Immature natural killer cell (primary cell): ENCODE results near the gene SEMA4G. TPM values are rescaled to one million over a fixed set of nuclear protein-coding genes. Genes with fewer than 3 reads are reported as not detected.
A peak's percentile ranks its signal among the peaks of the same experiment; 100 is the strongest.
"Not testable (repeated sequence)": the region's sequence is repeated elsewhere in the genome, so short reads cannot be mapped to it uniquely, and the experiment has no call there.

Experiments used
- DNase-seq, 3 donors: peaks; one replicate each; pipeline ENCODE4 v3.0.0; 2022; ENCODE audit warnings: mixed read lengths in 1 of 3
- H3K27ac Mint-ChIP-seq, 6 donors: one replicate each; pipeline ENCODE4 v1.8.0; 2020; ENCODE audit warnings: mixed read lengths in 6 of 6, mild to moderate bottlenecking in 5 of 6, inconsistent platforms in 4 of 6, moderate library complexity in 3 of 6
- H3K27me3 Mint-ChIP-seq, 3 donors: one replicate each; pipeline ENCODE4 v1.8.0; 2020 to 2021; ENCODE audit warnings: low read depth in 3 of 3, mild to moderate bottlenecking in 3 of 3, mixed read lengths in 3 of 3, moderate library complexity in 3 of 3, inconsistent platforms in 1 of 3
- H3K36me3 Mint-ChIP-seq, 3 donors: one replicate each; pipeline ENCODE4 v1.8.0; 2020; ENCODE audit warnings: mixed read lengths in 3 of 3, inconsistent platforms in 2 of 3, mild to moderate bottlenecking in 2 of 3
- H3K4me1 Mint-ChIP-seq, 2 donors: one replicate each; pipeline ENCODE4 v1.8.0; 2020; ENCODE audit warnings: inconsistent platforms in 2 of 2, mild to moderate bottlenecking in 2 of 2, mixed read lengths in 2 of 2, moderate library complexity in 1 of 2
- H3K4me3 Mint-ChIP-seq, 5 donors: one replicate each; pipeline ENCODE4 v1.8.0; 2020; ENCODE audit warnings: mild to moderate bottlenecking in 5 of 5, mixed read lengths in 5 of 5, inconsistent platforms in 3 of 5, moderate library complexity in 3 of 5
- H3K9me3 Mint-ChIP-seq, 6 donors: one replicate each; pipeline ENCODE4 v1.8.0; 2020; ENCODE audit warnings: mild to moderate bottlenecking in 6 of 6, mixed read lengths in 6 of 6, inconsistent platforms in 4 of 6, moderate library complexity in 3 of 6
- polyA plus RNA-seq, 3 donors: library from polyadenylated mRNA; unstranded; fragments of 300-500 nt; fragmentation: Illumina TruSeq; gene quantifications; one replicate each; pipeline ENCODE4 v1.2.3, GENCODE V29; 2021

Gene SEMA4G
- polyA plus RNA-seq, 3 donors from 2014 or later, result 0.35 TPM; not detected in 2

- Mint-ChIP-seq H3K4me1 (peaks cover 5 to 7% of the 10 kb centered on the region in 2 donors), H3K27me3 (peaks cover 0 to 2% (median under 1%) of the 10 kb centered on the region in 3 donors), H3K9me3 (no peaks in the 10 kb centered on the region), H3K27ac (no peak overlapping the region), H3K36me3 (peaks cover 9 to 43% (median 25%) of the 10 kb centered on the region in 3 donors), H3K4me3 (no peak overlapping the region)
- no peak for DNase-seq
Observed at GRCh38 chr10:100963826-100964225, 5.5 kb upstream of the SEMA4G start.

- DNase-seq, result no peak
- H3K36me3 Mint-ChIP-seq, result peaks cover 7 to 27% (median 12%) of the 10 kb centered on the region in 3 donors
- H3K27ac Mint-ChIP-seq, result peak overlapping the region in 1 of 6 donors; percentile 67
- H3K4me3 Mint-ChIP-seq, result no peak overlapping the region
- peaks cover 2 to 10% (median 3%) of the 10 kb centered on the region in 3 donors for H3K27me3 Mint-ChIP-seq
- H3K9me3 Mint-ChIP-seq, result no peaks in the 10 kb centered on the region
- H3K4me1 Mint-ChIP-seq, result peaks cover 13 to 18% of the 10 kb centered on the region in 2 donors
Observed at GRCh38 chr10:100965820-100966219, 3.5 kb upstream of the SEMA4G start.

- Mint-ChIP-seq H3K36me3 (peaks cover 1 to 21% (median 7%) of the 10 kb centered on the region in 3 donors), H3K9me3 (no peaks in the 10 kb centered on the region), H3K27ac (no peak overlapping the region), H3K4me3 (no peak overlapping the region), H3K4me1 (peaks cover 15 to 21% of the 10 kb centered on the region in 2 donors), H3K27me3 (peaks cover 2 to 10% (median 3%) of the 10 kb centered on the region in 3 donors)
- no peak for DNase-seq
Observed at GRCh38 chr10:100966887-100967286, 2.4 kb upstream of the SEMA4G start.

- Mint-ChIP-seq H3K27me3 (peaks cover 2 to 10% (median 3%) of the 10 kb centered on the region in 3 donors), H3K27ac (no peak overlapping the region), H3K36me3 (peaks cover 0 to 18% (median 6%) of the 10 kb centered on the region in 3 donors), H3K4me1 (peaks cover 15 to 21% of the 10 kb centered on the region in 2 donors), H3K9me3 (no peaks in the 10 kb centered on the region), H3K4me3 (no peak overlapping the region)
- DNase-seq, result no peak
Observed at GRCh38 chr10:100967332-100967731, 2.0 kb upstream of the SEMA4G start.

- Mint-ChIP-seq H3K4me1 (peaks cover 15 to 21% of the 10 kb centered on the region in 2 donors), H3K27me3 (peaks cover 2 to 12% (median 3%) of the 10 kb centered on the region in 3 donors), H3K4me3 (peak overlapping the region; percentile 22 to 79 (median 66)), H3K36me3 (peaks cover 0 to 9% (median 6%) of the 10 kb centered on the region in 3 donors), H3K9me3 (no peaks in the 10 kb centered on the region), H3K27ac (peak overlapping the region in 2 of 6 donors; percentile 18 to 57)
- no peak for DNase-seq
Observed at GRCh38 chr10:100968062-100968736, 1.1 kb upstream of the SEMA4G start.

GRCh38 chr10:100968863-100969186, 479 bp upstream of the SEMA4G start:
- Mint-ChIP-seq H3K4me3 (peak overlapping the region; percentile 60 to 79 (median 68)), H3K4me1 (peaks cover 15 to 21% of the 10 kb centered on the region in 2 donors), H3K9me3 (no peaks in the 10 kb centered on the region), H3K36me3 (peaks cover 0 to 9% (median 6%) of the 10 kb centered on the region in 3 donors), H3K27me3 (peaks cover 2 to 12% (median 3%) of the 10 kb centered on the region in 3 donors), H3K27ac (no peak overlapping the region)
- DNase-seq, result no peak

- Mint-ChIP-seq H3K27me3 (peaks cover 2 to 12% (median 3%) of the 10 kb centered on the region in 3 donors), H3K36me3 (peaks cover 0 to 7% (median 6%) of the 10 kb centered on the region in 3 donors), H3K4me3 (peak overlapping the region; percentile 35 to 67 (median 51)), H3K27ac (peak overlapping the region in 2 of 6 donors; percentile 18 to 63), H3K4me1 (peaks cover 15 to 21% of the 10 kb centered on the region in 2 donors), H3K9me3 (no peaks in the 10 kb centered on the region)
- DNase-seq, result no peak
Observed at GRCh38 chr10:100970076-100970913, 991 bp downstream of the SEMA4G start.

GRCh38 chr10:100970914-100971811, 1.9 kb downstream of the SEMA4G start:
- H3K27me3 Mint-ChIP-seq, result peaks cover 2 to 12% (median 3%) of the 10 kb centered on the region in 3 donors
- H3K27ac Mint-ChIP-seq, result no peak overlapping the region
- no peaks in the 10 kb centered on the region for H3K36me3 Mint-ChIP-seq
- H3K4me3 Mint-ChIP-seq, result peak overlapping the region; percentile 35 to 67 (median 51)
- DNase-seq, result no peak
- H3K4me1 Mint-ChIP-seq, result peaks cover 15 to 21% of the 10 kb centered on the region in 2 donors
- no peaks in the 10 kb centered on the region for H3K9me3 Mint-ChIP-seq

GRCh38 chr10:100972115-100972903, 3.0 kb downstream of the SEMA4G start:
- H3K4me3 Mint-ChIP-seq, result no peak overlapping the region
- H3K9me3 Mint-ChIP-seq, result no peaks in the 10 kb centered on the region
- peaks cover 0 to 7% (median 4%) of the 10 kb centered on the region in 3 donors for H3K36me3 Mint-ChIP-seq
- peaks cover 15 to 21% of the 10 kb centered on the region in 2 donors for H3K4me1 Mint-ChIP-seq
- no peak for DNase-seq
- peaks cover 2 to 12% (median 3%) of the 10 kb centered on the region in 3 donors for H3K27me3 Mint-ChIP-seq
- H3K27ac Mint-ChIP-seq, result peak overlapping the region in 1 of 6 donors; percentile 40

- Mint-ChIP-seq H3K36me3 (peaks cover 0 to 7% (median 4%) of the 10 kb centered on the region in 3 donors), H3K9me3 (no peaks in the 10 kb centered on the region), H3K27ac (peak overlapping the region in 2 of 6 donors; percentile 26 to 40), H3K4me3 (no peak overlapping the region), H3K4me1 (peaks cover 15 to 21% of the 10 kb centered on the region in 2 donors), H3K27me3 (peaks cover 3 to 12% (median 3%) of the 10 kb centered on the region in 3 donors)
- DNase-seq, result no peak
Observed at GRCh38 chr10:100972904-100973535, 3.7 kb downstream of the SEMA4G start.

- H3K4me1 Mint-ChIP-seq, result not testable (repeated sequence)
Observed at GRCh38 chr10:100975397-100975796, 6.1 kb downstream of the SEMA4G start.

GRCh38 chr10:100976906-100977305, 7.6 kb downstream of the SEMA4G start:
- Mint-ChIP-seq H3K4me1 (no peaks in the 10 kb centered on the region), H3K9me3 (no peaks in the 10 kb centered on the region), H3K27ac (no peak overlapping the region)

More at GRCh38 chr10:100975397-100975796, 6.1 kb downstream of the SEMA4G start:
- DNase-seq, H3K27ac Mint-ChIP-seq, H3K9me3 Mint-ChIP-seq, H3K36me3 Mint-ChIP-seq, H3K4me3 Mint-ChIP-seq, H3K27me3 Mint-ChIP-seq: not testable (repeated sequence)

More at GRCh38 chr10:100976906-100977305, 7.6 kb downstream of the SEMA4G start:
- no peak overlapping the region for H3K4me3 Mint-ChIP-seq
- no peak for DNase-seq
- H3K27me3 Mint-ChIP-seq, result peaks cover 0 to 2% (median 2%) of the 10 kb centered on the region in 3 donors
- peaks cover 3 to 11% (median 10%) of the 10 kb centered on the region in 3 donors for H3K36me3 Mint-ChIP-seq
